ENCODE data around the gene SLC9A9. TPM values are rescaled to one million over a fixed set of nuclear protein-coding genes. Genes with fewer than 3 reads are reported as not detected.

Gene SLC9A9
- total RNA-seq, 2 donors from 2014 or later = 29.6 to 60.1 TPM

GRCh38 chr3:143726727-143727126, 121.5 kb downstream of the SLC9A9 start:
- H3K9me3 ChIP-seq = no peaks in the 10 kb centered on the region
- no peak for ATAC-seq (ENCODE audit: insufficient number of reproducible peaks, low FRiP score, low read depth)
- TF ChIP-seq CTCF (IDR thresholded peaks at IDR 0.05) = no peak
- no peak for DNase-seq (ENCODE audit: low spot score)
- H3K27me3 ChIP-seq (replicated peaks; ENCODE audit: insufficient read depth) = no peaks in the 10 kb centered on the region
- no peak overlapping the region for H3K27ac ChIP-seq
- no peak overlapping the region for H3K4me3 ChIP-seq
- H3K4me1 ChIP-seq (ENCODE audit: control insufficient read depth in 1 of 2, low read depth in 2 of 2) = no peaks in the 10 kb centered on the region
- no peaks in the 10 kb centered on the region for H3K36me3 ChIP-seq

- H3K27ac ChIP-seq = no peak overlapping the region
- DNase-seq (ENCODE audit: low spot score) (no peak), ATAC-seq (ENCODE audit: insufficient number of reproducible peaks, low FRiP score, low read depth) (no peak)
- H3K4me1 ChIP-seq (ENCODE audit: control insufficient read depth in 1 of 2, low read depth in 2 of 2) = no peaks in the 10 kb centered on the region
- no peak for TF ChIP-seq CTCF (IDR thresholded peaks at IDR 0.05)
- no peak overlapping the region for H3K4me3 ChIP-seq
- no peaks in the 10 kb centered on the region for H3K36me3 ChIP-seq
- no peaks in the 10 kb centered on the region for H3K27me3 ChIP-seq (replicated peaks; ENCODE audit: insufficient read depth)
- no peaks in the 10 kb centered on the region for H3K9me3 ChIP-seq
Measured at GRCh38 chr3:143720381-143720780, 127.9 kb downstream of the SLC9A9 start.

GRCh38 chr3:143718463-143718862, 129.8 kb downstream of the SLC9A9 start:
- no peak for TF ChIP-seq CTCF (IDR thresholded peaks at IDR 0.05)
- H3K9me3 ChIP-seq = no peaks in the 10 kb centered on the region
- H3K36me3 ChIP-seq = no peaks in the 10 kb centered on the region
- no peaks in the 10 kb centered on the region for H3K27me3 ChIP-seq (replicated peaks; ENCODE audit: insufficient read depth)
- DNase-seq (ENCODE audit: low spot score) (no peak), ATAC-seq (ENCODE audit: insufficient number of reproducible peaks, low FRiP score, low read depth) (no peak)
- no peak overlapping the region for H3K4me3 ChIP-seq
- H3K4me1 ChIP-seq (ENCODE audit: control insufficient read depth in 1 of 2, low read depth in 2 of 2) = no peaks in the 10 kb centered on the region
- H3K27ac ChIP-seq = no peak overlapping the region

GRCh38 chr3:143716731-143717130, 131.5 kb downstream of the SLC9A9 start:
- H3K36me3 ChIP-seq = no peaks in the 10 kb centered on the region
- no peak overlapping the region for H3K4me3 ChIP-seq
- no peak overlapping the region for H3K27ac ChIP-seq
- no peaks in the 10 kb centered on the region for H3K4me1 ChIP-seq (ENCODE audit: control insufficient read depth in 1 of 2, low read depth in 2 of 2)
- DNase-seq (ENCODE audit: low spot score) (no peak), ATAC-seq (ENCODE audit: insufficient number of reproducible peaks, low FRiP score, low read depth) (no peak)
- H3K27me3 ChIP-seq (replicated peaks; ENCODE audit: insufficient read depth) = no peaks in the 10 kb centered on the region
- no peak for TF ChIP-seq CTCF (IDR thresholded peaks at IDR 0.05)
- no peaks in the 10 kb centered on the region for H3K9me3 ChIP-seq

- TF ChIP-seq CTCF (IDR thresholded peaks at IDR 0.05) = no peak
- ATAC-seq (ENCODE audit: insufficient number of reproducible peaks, low FRiP score, low read depth) (no peak), DNase-seq (ENCODE audit: low spot score) (no peak)
- no peaks in the 10 kb centered on the region for H3K36me3 ChIP-seq
- no peak overlapping the region for H3K27ac ChIP-seq
- H3K9me3 ChIP-seq = no peaks in the 10 kb centered on the region
- H3K4me3 ChIP-seq = no peak overlapping the region
- H3K27me3 ChIP-seq (replicated peaks; ENCODE audit: insufficient read depth) = no peaks in the 10 kb centered on the region
- H3K4me1 ChIP-seq (ENCODE audit: control insufficient read depth in 1 of 2, low read depth in 2 of 2) = no peaks in the 10 kb centered on the region
Measured at GRCh38 chr3:143712522-143712921, 135.7 kb downstream of the SLC9A9 start.
